NCI-H2196 treated with DMSO at 0.1 percent for 48 hours (cell line): ENCODE data around the gene SYTL1.
A peak's percentile ranks its signal among the peaks of the same experiment; 100 is the strongest.
"Not testable (repeated sequence)": the region's sequence is repeated elsewhere in the genome, so short reads cannot be mapped to it uniquely, and the experiment has no call there.

Experiments
- DNase-seq: peaks from one replicate; lab custom pipeline; 2025; ENCODE audit not compliant: unreplicated experiment; lab: John Stamatoyannopoulos, UW

Gene SYTL1

GRCh38 chr1:27383039-27383605, 41.3 kb downstream of the SYTL1 start, which contains the start of gene CD164L2:
Gene CD164L2, minus strand, starts transcription at chr1:27383333. Its CDS starts 94 bp downstream, at chr1:27383239.
- no peak for DNase-seq

- DNase-seq = no peak
Measured at GRCh38 chr1:27383661-27384060, 41.8 kb downstream of the SYTL1 start.

- DNase-seq = not testable (repeated sequence)
Measured at GRCh38 chr1:27384797-27385196, 43.0 kb downstream of the SYTL1 start.

- peak; percentile 50 for DNase-seq
Measured at GRCh38 chr1:27388337-27389005, 46.6 kb downstream of the SYTL1 start.

GRCh38 chr1:27391511-27392095, 49.8 kb downstream of the SYTL1 start:
- DNase-seq = no peak

- peak; percentile 88 for DNase-seq
Measured at GRCh38 chr1:27392096-27392777, 50.4 kb downstream of the SYTL1 start, which contains the start of gene GPR3. Gene GPR3, plus strand, starts transcription at chr1:27392622. Its CDS starts 1,177 bp downstream, at chr1:27393799.

- no peak for DNase-seq
Measured at GRCh38 chr1:27392778-27393635, 51.2 kb downstream of the SYTL1 start.

- DNase-seq = no peak
Measured at GRCh38 chr1:27393641-27394281, 51.9 kb downstream of the SYTL1 start.

- no peak for DNase-seq
Measured at GRCh38 chr1:27394282-27394658, 52.4 kb downstream of the SYTL1 start.

- no peak for DNase-seq
Measured at GRCh38 chr1:27394925-27395324, 53.1 kb downstream of the SYTL1 start.

GRCh38 chr1:27395441-27396195, 53.8 kb downstream of the SYTL1 start:
- peak; percentile 71 for DNase-seq

- no peak for DNase-seq
Measured at GRCh38 chr1:27397110-27397509, 55.3 kb downstream of the SYTL1 start.

- DNase-seq = no peak
Measured at GRCh38 chr1:27397749-27398148, 55.9 kb downstream of the SYTL1 start.

- DNase-seq = no peak
Measured at GRCh38 chr1:27398405-27399149, 56.8 kb downstream of the SYTL1 start.

- DNase-seq = no peak
Measured at GRCh38 chr1:27399251-27400025, 57.6 kb downstream of the SYTL1 start.

- no peak for DNase-seq
Measured at GRCh38 chr1:27400082-27400962, 58.5 kb downstream of the SYTL1 start.

- no peak for DNase-seq
Measured at GRCh38 chr1:27400963-27401341, 59.1 kb downstream of the SYTL1 start.
